ENCODE measurements around the gene FXYD5. TPM values are rescaled to one million over a fixed set of nuclear protein-coding genes. Genes with fewer than 3 reads are reported as not detected.

Gene FXYD5
- total RNA-seq, 1 donor from 2014 or later, result not detected

- no peak for DNase-seq
Observed at GRCh38 chr19:35157431-35157830, 2.9 kb downstream of the FXYD5 start.

DNA sequence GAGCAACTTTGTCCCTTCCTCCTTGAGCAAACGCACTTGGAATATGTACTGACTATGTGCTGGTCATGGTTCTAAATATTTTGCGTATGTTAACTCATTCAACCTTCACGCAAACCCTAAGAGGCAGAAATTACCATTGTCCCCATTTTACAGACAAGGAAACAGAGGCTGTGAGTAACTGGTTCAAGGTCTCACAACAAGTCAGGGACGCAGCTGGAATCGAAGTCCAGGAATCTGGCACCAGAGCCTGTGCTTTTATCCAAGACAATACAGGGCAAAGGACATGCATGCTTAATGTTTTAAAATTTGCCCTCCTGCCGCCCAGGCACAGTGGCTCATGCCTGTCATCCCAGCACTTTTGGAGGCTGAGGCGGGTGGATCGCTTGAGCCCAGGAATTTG lies 5.1 kb downstream of the FXYD5 start:
- DNase-seq, result no peak

DNA sequence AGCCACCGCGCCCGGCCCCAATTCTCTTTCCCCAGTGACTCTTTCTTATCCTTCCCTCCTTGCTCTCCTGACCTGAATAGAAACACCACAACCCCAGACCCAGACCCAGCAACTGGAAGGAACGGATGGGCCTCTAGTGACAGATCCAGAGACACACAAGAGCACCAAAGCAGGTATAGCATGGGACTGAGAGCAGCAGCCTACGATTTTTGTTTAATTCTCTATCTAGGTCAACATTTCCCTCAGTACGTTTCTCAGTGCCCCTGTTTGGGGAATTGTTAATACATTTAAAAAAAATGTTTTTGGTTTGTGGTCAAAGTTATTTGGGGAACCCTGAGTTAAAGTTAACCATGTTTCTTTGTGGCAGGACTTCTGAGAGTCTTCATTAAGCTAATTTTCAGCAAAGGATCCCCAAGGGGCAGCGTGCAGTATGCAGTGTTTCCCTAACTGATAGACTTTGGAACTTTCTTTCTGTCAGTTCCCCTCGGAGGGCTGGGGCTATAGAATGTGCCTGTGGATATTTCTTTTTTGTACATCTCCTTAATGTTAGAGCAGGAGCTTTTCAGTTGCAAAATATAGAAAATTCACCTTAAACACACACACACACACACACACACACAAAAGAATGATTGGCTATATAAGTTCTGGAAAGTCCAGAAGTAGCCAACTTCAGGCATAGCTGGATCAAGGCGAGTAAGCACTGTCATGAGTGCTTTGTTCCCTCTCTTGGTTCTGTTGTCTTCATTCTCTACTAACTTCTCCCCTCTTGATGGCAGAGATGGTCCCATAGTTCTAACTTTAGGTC lies 6.3 kb downstream of the FXYD5 start:
- no peak for DNase-seq

GRCh38 chr19:35161434-35161743 lies 6.9 kb downstream of the FXYD5 start:
- no peak for DNase-seq

- no peak for DNase-seq
Observed at GRCh38 chr19:35162471-35163326, 8.2 kb downstream of the FXYD5 start.

DNA sequence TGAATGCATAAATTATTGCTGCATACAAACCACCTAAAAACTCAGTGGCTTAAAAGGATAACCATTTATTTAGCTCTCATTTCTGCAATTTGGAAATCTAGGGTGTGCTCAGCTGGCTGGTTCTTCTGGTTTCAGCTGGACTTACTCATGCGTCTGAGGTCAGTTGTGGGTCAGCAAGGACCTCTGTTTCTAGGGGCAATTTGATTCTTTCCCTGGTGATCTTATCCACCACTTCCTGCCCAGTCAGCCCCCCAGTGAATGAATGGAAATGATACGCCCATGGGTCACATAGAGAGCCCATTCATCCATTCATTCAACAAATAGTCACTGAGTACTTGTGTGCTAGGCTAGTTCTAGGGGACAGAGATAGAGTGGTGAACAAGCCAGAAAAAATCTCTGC lies 9.9 kb downstream of the FXYD5 start:
- no peak for DNase-seq

DNA sequence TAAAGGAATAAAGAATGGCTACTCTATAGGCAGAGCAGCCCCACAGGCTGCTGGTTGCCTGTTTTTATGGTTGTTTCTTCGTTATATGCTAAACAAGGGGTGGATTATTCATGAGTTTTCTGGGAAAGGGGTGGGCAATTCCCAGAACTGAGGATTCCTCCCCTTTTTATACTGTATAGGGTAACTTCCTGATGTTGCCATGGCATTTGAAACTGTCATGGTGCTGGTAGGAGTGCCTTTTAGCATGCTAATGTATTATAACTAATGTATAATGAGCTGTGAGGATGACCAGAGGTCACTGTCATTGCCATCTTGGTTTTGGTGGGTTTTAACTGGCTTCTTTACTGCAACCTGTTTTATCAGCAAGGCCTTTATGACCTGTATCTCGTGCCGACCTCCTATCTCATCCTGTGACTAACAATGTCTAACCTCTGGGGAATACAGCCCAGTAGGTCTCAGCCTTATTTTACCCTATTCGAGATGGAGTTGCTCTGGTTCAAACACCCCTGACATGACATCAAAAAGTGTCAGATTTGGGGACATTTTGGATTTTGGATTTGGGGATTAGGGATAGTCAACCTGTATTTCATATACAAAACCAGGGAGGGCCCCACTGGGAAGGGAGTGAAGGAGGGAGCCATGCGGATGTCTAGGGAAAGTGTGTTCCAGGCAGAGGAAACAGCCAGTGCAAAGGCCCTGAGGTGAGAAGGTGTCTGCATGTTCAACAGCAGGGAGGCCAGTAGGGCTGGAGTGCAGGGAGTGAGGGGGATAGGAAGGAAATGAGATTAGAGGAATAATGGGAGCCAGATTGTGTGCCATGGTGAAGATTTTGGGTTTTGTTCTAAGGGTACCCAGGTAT lies 10.9 kb downstream of the FXYD5 start:
- no peak for DNase-seq

DNA sequence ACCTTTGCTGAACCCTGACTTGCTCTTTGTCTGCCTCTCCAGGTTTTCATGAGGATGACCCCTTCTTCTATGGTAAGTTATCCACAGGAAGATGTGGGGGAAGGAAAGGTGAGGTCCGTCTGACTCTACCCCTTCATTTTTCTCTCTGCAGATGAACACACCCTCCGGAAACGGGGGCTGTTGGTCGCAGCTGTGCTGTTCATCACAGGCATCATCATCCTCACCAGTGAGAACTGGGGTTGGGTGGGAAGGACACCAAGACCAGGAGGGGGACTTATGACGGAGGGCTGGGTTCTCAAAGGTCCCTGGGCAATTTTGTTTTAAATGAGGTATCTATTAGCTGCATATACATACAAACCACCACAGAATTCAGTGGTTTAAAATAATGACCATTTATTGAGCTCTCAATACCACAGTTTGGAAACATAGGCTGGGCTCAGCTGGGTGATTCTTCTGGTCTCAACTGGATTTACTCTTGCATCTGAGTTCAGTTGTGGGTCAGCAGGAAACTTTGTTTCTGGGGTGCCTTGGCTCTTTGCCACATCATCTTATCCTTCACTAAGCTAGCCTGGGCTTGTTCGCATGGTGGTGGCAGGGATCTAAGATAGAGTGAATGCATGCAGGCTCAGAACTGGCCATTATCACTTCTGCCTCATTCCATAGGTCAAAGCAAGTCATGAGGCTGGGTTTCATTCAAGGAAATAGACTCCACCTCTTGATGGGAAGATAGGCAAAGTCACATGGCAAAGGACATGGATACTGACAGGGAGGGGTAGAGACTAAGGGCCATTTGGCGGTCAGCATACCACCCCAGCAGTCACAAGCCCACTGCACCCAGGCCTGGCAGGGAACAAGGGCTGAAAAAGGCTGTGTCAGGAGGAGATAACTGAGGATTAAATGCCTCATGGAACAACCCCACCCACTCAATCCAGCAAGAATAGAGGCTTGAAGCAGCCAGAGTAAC lies 11.8 kb downstream of the FXYD5 start:
- no peak for DNase-seq

DNA sequence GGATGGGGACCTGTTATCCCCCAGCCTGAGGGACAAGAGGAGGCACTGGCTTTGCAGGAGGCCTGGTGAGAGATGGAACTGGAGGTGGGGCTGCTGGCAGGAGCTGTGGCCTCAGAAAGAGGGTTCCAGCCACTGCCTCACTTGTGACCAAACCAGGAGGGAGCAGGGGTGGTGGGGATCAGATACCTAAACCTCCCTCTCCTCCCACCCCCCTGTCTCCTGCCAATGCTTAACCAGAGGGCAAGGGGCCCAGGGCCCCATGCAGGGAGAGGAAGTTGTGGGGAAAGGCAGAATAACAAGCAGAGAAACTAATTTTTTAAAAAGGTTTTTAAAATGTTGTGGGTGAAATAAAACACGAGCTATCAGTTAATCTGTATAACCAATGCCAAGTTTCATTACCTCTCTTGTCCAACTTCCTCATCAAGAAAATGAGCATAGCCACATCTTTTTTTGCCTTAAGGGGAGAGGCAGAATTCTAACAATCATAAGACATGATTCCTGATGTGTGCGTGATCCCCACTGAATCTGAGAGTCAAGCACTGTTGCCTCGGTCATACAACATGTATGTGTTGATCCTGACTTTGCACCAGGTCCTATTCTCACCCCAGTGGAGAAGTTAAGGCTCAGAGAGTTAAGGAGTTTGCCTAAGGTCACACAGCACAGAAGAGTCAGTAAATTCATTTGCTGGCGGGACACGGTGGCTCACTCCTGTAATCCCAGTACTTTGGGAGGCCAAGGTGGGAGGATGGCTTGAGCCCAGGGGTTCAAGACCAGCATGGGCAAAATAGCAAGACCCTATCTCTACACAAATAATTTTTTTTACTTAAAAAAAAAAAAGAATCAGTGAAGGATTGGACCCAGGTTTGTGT lies 12.9 kb downstream of the FXYD5 start:
- no peak for DNase-seq

- no peak for DNase-seq
Observed at GRCh38 chr19:35168196-35168595, 13.7 kb downstream of the FXYD5 start.

- DNase-seq, result no peak
Observed at GRCh38 chr19:35169221-35169995, 14.9 kb downstream of the FXYD5 start.

DNA sequence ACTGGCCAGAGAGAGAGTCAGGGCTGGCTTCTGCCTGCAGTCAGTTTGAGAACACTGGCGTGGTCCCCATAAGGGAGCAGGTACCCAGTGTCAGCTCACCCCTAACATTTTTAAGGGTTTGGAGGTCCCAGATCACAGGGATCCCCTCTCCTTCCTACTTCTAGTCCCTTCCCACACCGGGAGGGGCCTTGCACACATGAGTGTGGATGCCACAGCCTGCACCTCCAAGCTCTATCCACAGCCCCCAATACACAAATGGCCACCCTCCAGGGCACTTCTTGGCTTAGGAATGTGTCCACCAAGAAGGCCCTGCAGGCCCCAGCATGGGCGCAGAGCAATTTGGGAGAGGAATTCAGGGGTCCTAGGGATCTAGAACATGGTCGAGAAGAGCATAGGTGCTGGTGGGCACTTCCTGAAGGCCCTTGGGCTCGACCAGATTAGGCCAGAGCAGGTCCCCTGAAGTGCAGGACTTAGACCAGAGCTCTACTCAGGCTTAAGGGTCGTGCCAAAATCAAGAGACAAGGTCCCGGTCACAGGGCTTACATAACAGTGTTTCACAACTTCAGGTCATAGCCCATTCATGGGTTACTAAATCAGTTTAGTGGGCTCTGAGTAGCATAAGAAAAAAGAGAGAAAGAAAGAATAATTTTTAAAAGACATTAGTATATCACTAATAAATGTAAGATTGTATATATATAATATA lies 16.0 kb downstream of the FXYD5 start:
- no peak for DNase-seq

DNA sequence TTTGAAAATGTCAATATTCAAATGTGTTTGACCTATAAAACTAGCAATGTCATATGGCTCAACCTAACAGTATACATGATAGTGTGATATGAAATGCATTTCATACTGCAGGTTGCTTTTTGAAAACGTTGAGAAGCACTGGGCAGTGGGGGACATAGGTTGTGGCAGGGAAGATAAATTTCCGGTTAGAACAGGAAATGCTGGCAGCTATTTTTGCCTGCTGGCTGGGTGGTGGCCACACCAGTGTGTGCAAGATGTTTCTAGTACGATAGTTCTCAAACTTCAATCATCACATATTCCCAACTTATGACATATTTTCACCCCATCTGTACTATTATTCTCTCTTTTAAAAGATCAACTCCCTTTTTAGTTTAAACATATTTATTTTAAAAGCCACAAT lies 17.2 kb downstream of the FXYD5 start:
- DNase-seq, result no peak

DNA sequence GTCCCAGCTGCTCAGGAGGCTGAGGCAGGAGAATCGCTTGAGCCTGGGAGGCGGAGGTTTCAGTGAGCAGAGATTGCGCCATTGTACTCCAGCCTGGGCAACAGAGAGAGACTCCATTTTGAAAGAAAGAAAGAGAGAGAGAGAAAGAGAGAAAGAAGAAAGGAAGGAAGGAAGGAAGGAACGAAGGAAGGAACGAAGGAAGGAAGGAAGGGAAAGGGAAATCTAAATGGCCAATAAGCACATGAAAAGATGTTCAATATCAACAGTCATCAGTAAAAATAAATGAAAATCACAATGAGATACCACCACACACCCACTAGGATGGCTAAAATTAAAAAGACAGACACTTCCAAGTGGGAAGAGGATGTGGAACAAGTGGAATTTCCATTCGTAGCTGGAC lies 19.7 kb downstream of the FXYD5 start:
- DNase-seq, result no peak

DNA sequence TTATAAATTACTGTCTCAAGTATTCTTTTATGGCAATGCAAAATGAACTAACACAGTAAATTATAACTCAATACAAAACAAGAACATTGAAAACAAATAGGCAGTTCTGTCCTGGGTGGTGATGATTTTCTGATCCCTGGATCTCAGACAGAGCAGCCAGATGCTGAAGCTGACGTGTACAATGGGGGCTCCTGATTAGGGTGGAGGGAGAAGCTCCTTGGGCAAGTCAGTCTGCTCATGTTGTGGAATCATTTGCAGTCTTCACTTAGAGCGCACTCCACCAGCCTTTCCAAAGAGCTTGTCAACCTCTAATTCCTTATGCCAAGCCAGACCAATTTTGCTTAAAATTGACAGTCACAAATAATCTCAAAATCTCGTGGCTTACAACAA lies 21.6 kb downstream of the FXYD5 start:
- DNase-seq, result no peak

GRCh38 chr19:35177377-35178274 lies 23.1 kb downstream of the FXYD5 start:
- no peak for DNase-seq

DNA sequence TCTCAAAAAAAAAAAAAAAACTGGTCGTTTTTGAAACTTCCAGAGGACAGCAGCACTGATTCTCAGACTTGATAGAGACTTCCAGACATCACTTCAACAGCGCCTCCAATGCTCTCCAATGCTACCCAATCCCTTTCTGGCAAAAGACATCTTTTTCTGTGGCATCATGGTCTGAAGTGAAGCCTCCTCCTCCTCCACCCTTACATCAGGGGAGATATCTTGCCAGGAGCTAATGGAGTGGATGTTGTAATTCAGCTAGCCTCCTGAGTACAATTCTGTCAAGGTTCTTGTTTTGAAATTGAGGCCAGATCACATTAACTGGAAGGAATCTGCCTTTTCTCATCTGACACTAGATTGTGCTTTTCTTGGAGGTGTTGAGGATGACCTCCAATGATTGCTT lies 24.2 kb downstream of the FXYD5 start:
- no peak for DNase-seq

DNA sequence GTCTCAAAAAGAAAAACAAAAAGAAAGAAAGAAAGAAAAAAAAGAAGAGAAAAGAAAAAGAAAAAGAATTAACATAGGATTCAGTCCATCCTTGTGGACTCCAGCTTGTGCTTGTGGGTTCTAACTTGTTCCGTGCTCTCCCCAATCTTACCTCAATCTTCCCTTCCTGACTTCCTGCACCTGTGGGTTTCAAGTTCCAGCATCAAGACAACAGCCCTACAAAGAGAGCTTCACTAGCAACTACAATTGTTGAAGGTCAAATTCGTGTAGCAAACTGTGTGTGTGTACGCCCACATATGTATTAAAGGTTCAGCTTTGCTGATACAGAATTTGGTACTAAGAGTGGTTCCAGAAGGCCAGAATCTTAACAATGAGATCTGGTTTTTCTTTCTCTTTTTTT lies 25.3 kb downstream of the FXYD5 start:
- DNase-seq, result no peak
